Activated T-helper 9 cell treated with anti-CD3 and anti-CD28 coated beads, Interleukin-2, amount 50 U/mL, for 16 hours (primary cell): ENCODE results near the gene KIR3DL3.
"Not testable (repeated sequence)": the region's sequence is repeated elsewhere in the genome, so short reads cannot be mapped to it uniquely, and the experiment has no call there.

Source experiments
- DNase-seq: peaks from one replicate; pipeline ENCODE4 v3.0.0-alpha.2; 2020; ENCODE audit warnings: low read depth

KIR3DL3 gene

GRCh38 chr19:54731191-54731590 lies 6.9 kb downstream of the KIR3DL3 start:
- no peak for DNase-seq

- not testable (repeated sequence) for DNase-seq
Measured at GRCh38 chr19:54738306-54738705, 14.1 kb downstream of the KIR3DL3 start, which contains the start of gene KIR2DL3. Gene KIR2DL3, plus strand, starts transcription at chr19:54738513. Its CDS starts 33 bp downstream, at chr19:54738546.

GRCh38 chr19:54738715-54739114 lies 14.5 kb downstream of the KIR3DL3 start:
- DNase-seq: no peak

- DNase-seq: no peak
Measured at GRCh38 chr19:54739587-54740497, 15.6 kb downstream of the KIR3DL3 start.

- not testable (repeated sequence) for DNase-seq
Measured at GRCh38 chr19:54741950-54742349, 17.7 kb downstream of the KIR3DL3 start.

- DNase-seq: not testable (repeated sequence)
Measured at GRCh38 chr19:54744080-54744479, 19.8 kb downstream of the KIR3DL3 start.

- not testable (repeated sequence) for DNase-seq
Measured at GRCh38 chr19:54747614-54748322, 23.5 kb downstream of the KIR3DL3 start.

- not testable (repeated sequence) for DNase-seq
Measured at GRCh38 chr19:54750276-54750675, 26.0 kb downstream of the KIR3DL3 start.

- not testable (repeated sequence) for DNase-seq
Measured at GRCh38 chr19:54756204-54757110, 32.2 kb downstream of the KIR3DL3 start.

- not testable (repeated sequence) for DNase-seq
Measured at GRCh38 chr19:54758577-54758976, 34.3 kb downstream of the KIR3DL3 start.

- not testable (repeated sequence) for DNase-seq
Measured at GRCh38 chr19:54764219-54764618, 40.0 kb downstream of the KIR3DL3 start.

- not testable (repeated sequence) for DNase-seq
Measured at GRCh38 chr19:54766464-54766863, 42.2 kb downstream of the KIR3DL3 start.

GRCh38 chr19:54769646-54770045 lies 45.4 kb downstream of the KIR3DL3 start, which contains the start of gene KIR2DL1:
Gene KIR2DL1, plus strand, starts transcription at chr19:54769793. Its CDS starts 58 bp downstream, at chr19:54769851.
- DNase-seq: not testable (repeated sequence)

GRCh38 chr19:54770511-54770910 lies 46.3 kb downstream of the KIR3DL3 start:
- not testable (repeated sequence) for DNase-seq

- not testable (repeated sequence) for DNase-seq
Measured at GRCh38 chr19:54771018-54771960, 47.0 kb downstream of the KIR3DL3 start.

GRCh38 chr19:54772666-54773065 lies 48.4 kb downstream of the KIR3DL3 start:
- not testable (repeated sequence) for DNase-seq

GRCh38 chr19:54775095-54775815 lies 51.0 kb downstream of the KIR3DL3 start:
- not testable (repeated sequence) for DNase-seq

GRCh38 chr19:54775830-54776229 lies 51.6 kb downstream of the KIR3DL3 start:
- DNase-seq: not testable (repeated sequence)

- not testable (repeated sequence) for DNase-seq
Measured at GRCh38 chr19:54777851-54778250, 53.6 kb downstream of the KIR3DL3 start.

- DNase-seq: not testable (repeated sequence)
Measured at GRCh38 chr19:54778896-54779295, 54.7 kb downstream of the KIR3DL3 start.
